Germinal center (tissue), 1 donor: Measurements from ENCODE around the gene CEP350.

Experiments used
- DNase-seq: peaks from one replicate; pipeline ENCODE4 v3.0.0; 2012; ENCODE audit warnings: mixed read lengths, low spot score

Gene CEP350, protein sequence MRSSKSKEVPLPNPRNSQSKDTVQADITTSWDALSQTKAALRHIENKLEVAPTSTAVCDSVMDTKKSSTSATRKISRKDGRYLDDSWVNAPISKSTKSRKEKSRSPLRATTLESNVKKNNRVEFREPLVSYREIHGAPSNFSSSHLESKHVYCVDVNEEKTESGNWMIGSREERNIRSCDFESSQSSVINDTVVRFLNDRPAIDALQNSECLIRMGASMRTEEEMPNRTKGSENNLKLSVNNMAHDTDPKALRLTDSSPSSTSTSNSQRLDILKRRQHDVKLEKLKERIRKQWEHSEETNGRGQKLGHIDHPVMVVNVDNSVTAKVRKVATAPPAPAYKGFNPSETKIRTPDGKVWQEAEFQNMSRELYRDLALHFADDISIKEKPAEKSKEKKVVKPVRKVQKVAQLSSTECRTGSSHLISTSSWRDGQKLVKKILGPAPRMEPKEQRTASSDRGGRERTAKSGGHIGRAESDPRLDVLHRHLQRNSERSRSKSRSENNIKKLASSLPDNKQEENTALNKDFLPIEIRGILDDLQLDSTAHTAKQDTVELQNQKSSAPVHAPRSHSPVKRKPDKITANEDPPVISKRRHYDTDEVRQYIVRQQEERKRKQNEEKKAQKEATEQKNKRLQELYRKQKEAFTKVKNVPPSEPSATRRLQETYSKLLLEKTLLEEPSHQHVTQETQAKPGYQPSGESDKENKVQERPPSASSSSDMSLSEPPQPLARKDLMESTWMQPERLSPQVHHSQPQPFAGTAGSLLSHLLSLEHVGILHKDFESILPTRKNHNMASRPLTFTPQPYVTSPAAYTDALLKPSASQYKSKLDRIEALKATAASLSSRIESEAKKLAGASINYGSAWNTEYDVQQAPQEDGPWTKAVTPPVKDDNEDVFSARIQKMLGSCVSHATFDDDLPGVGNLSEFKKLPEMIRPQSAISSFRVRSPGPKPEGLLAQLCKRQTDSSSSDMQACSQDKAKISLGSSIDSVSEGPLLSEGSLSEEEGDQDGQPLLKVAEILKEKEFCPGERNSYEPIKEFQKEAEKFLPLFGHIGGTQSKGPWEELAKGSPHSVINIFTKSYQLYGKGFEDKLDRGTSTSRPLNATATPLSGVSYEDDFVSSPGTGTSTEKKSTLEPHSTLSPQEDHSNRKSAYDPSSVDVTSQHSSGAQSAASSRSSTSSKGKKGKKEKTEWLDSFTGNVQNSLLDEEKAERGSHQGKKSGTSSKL (N-terminal part only)

DNA sequence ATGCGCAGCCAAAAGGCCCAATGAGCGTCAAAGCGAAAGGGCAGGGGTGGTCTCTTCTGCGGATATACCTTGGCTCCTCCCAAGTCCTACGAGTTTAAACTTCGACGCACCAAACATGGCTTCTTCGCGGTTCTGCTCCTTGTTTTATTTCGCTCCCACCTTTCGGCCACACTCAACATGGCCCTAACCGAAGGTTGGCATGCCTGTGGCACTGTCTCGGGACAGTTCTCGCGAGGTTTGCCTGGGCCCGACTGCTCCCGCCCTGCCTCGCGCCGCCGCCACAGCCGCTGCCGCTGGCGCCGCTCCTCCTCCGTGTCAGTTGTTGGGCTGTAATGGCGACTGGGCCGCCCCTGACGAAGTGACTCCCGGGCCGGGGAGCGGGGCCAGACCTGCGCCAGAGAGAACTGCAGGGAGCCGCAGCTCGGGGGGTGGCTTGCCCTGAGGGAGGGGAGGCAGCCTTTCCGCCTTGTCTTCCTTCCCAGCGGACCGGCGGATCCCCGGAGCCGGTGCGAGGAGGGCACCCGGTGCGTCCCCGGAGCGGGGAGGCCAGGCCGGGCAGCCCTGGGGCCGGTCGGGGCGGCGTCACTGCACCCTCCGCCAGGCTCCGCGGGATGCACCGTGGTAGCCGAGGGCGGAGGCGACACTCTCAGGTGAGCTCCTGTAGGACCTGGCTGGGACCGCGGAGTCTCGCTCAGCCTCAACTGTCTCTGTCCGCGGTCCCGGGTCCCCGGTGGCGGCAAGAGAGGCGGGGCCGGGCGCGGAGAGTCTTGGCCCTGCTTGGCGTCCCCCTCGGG is at the start of gene CEP350:
Gene CEP350, plus strand, starts transcription at position 318 of the 794 bp plus-strand sequence. CDS start 31,372 bp downstream, outside the sequence.
- peak; percentile 80 for DNase-seq

DNA sequence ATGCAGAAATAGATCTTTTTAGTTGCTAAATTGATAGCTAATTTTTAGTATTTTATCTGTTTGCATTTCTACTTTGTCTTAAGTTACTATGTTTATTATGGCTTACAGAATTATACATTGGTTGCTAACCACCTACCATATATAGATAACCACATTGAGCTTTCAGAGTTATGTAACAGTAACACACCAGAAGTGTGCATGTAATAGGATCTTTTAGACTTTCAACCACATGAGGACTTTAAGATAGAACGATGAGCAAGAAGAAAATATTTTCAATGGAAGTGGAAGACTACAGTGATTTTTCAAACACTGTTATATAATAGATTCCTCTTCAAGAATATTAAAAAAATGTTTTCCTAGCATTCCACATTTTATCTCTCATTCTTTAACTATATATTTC is 43.7 kb upstream of the CEP350 start:
- no peak for DNase-seq

DNA sequence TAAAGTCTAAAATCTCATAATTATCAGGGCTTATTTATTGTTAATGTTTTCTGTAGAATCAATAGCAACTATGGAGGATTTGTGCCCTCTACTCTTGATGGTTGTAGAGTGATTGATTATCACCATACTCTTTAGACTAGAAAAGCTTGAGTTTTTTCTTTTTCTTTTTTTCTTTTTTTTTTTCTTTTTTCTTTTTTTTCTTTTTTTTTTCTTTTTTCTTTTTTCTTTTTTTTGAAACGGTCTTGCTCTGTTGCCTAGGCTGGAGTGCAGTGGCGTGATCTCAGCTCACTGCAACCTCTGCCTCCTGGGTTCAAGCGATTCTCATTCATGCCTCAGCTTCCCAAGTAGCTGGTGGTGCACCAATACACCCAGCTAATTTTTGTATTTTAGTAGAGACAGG is 42.8 kb upstream of the CEP350 start:
- DNase-seq, result no peak

DNA sequence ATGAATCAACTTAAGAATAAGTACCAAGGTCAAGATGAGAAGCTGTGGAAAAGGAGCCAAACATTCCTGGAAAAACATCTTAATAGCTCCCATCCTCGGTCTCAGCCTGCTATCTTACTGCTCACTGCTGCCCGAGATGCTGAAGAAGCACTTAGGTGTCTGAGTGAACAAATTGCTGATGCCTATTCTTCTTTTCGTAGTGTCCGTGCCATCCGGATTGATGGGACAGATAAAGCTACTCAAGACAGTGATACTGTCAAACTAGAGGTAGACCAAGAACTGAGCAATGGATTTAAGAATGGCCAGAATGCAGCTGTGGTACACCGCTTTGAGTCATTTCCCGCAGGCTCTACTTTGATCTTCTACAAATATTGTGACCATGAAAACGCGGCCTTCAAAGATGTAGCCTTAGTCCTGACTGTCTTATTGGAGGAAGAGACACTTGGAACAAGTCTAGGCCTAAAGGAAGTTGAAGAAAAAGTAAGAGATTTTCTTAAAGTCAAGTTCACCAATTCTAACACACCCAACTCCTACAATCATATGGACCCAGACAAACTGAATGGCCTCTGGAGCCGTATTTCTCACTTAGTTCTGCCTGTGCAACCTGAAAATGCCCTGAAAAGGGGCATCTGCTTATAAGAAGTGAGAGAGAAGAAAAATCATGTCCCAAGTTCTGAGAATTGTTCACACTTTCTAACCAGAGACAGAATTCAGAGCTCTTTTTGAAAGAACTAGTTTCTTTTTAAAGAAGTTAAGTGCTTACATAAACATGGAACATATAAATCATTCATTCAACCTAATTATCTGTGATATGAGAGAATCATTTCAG is 36.8 kb upstream of the CEP350 start:
- no peak for DNase-seq

DNA sequence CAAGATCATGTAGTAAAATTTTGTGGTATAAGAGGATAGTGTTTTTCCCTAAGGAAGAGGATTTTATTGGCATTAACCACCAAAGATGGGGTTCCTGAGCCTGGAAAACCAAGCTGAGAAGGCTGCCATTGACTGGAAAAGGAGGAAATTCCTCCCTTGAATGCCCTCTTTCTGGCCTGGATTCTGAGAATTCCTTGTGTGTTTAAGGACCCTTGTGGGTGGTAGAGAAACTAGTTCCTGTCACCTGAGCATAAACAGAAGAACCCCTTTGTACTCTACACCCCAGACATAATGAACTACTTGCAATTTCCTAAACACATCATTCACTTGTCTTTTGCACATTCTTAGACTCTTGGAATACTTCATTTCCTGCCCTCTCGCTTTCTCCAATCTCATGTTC is 33.1 kb upstream of the CEP350 start:
- no peak for DNase-seq

DNA sequence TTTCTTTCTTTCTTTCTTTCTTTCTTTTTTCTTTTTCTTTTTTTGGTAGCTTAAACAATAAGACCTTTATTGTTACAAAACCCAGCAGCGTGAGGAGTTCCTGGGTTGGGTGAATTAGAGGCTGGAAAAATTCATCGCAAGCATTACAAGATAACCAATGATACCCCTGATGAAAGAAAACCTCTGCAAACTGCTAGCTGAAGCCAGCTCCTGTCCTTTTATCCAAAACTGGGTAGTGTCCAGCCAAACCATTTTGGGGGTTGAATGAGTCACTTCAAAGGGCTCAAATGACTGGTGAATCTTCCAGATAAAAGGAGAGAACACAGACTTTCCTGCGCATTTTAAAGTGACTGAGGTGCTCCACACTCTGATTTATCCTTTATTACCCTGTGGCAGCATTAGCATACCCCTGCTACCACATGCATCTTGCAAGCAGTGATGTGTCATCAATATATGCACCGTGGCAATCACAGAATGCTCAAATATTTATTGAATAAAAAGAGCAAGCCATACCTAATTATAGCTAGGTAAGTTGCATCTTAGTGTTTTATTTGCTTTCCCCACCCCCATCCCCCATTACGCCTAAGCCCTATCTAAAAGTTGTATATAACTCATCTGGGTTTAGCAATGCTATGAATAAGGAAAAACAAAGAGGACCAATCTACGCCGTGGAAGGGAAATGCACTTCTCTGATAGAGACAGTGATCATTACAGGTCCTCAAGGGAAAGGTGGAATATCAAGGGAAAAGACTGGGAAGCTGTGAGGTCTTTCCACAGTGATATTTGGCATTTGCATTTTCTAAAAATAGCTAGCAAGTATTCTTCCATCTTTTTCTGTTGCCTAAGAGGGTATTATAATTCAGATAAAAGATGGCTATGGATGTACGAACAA is 32.4 kb upstream of the CEP350 start:
- DNase-seq, result no peak

DNA sequence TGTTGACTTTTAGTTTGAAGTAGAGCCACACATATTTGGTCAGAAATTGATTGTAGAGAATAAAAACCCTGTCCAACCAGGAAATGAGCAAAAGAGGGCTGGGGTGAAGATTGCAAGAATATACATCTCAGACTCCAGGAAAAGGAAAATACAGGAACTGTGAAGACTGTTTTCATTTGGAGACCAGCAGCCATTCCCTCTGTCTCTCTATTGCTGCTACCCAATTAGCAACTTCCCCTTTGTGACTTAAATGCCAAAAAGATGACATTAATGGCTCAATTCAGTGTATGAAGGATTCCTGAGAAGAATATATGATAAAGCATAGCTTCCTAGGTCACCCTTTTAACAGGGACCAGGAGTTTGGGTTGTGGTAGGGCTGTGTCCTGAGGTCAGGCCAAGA is 31.6 kb upstream of the CEP350 start:
- DNase-seq, result no peak

DNA sequence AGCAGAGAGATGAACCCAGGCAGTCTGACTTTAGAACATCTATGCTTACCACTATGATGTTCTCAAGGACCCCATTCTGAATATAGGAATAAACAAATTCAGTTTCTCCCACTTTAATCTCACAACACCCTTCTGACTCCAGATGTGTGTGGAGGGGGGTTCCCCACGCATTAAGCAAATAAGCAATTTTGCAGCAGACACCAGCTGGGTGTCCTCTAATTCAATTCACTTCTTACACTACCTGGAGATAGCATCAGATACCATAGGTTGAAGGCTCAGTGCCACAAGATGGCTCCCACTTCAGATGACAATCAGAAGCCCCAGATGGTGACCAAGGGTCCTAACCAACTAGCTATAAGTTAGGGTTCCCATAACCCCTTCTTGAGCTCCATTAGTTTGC is 30.3 kb upstream of the CEP350 start:
- DNase-seq, result peak; percentile 33

DNA sequence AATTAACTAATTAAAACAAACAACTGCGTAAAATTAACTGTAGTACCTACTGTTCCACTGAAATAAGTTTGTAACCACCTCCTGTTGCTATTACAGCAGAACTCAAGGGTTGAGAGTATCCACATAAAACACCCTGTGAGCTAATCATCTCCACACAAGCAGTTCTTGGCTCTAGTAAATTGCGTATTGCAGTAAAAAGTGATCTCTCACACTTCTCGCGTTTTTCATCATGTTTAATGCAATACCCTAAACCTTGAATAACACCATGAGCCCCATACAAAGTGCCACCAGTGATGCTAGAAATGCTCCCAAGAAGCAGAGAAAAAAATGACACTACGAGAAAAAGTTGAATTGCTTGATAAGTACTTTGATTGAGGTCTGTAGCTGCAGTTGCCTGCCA is 29.3 kb upstream of the CEP350 start:
- no peak for DNase-seq

DNA sequence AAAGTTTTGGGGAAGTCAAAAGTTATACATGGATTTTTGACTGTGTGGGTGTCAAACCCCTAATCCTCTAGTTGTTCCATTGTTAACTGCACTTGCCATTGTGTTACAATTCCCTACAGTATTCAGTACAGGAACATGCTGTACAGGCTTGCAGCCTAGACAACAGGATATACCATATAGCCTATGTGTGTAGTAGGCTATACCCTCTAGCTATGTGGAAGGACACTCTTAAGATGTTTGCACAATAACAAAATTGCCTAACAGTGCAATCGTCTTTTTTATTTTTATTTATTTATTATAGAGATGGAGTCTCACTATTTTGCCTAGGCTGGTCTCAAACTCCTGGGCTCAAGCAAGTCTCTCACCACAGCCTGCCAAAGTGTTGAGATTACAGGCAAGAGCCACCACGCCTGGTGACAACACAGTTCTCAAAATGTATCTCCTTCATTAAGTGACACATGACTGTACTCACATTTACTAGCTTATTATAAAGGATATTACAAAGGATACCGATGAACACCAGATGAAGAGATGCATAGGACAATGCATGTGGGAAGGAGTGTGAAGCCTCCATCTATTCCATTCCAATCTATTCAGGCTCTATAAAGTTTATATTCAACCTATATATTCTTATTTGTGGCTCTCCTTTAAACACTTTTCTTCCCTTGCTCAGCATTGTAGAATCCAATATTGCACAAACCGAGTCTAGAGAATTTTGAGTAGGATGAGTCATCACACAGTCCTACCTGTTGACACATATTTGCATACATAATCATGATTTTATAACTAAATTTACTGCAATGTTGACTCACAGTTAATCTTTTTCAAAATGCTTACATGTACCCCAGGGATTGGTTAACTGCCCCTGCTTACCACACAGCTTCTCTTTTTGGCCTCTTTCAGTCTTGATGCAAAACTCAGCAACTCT is 28.4 kb upstream of the CEP350 start:
- no peak for DNase-seq

DNA sequence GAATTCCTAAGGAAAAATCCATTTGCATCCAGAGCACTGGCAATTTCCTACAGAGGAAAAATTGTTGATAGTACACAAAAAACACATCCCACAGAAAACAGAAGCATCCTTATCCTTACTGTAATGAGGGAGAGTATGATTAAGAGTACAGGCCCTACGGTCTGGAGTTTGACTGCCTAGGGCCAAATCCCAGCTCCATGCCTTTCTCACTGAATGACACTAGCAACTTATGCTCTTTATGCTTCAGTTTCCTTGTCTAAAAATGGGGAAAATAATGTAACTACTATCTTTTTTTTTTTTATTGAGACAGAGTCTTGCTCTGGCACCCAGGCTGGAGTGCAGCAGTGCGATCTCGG is 27.8 kb upstream of the CEP350 start:
- DNase-seq, result no peak

DNA sequence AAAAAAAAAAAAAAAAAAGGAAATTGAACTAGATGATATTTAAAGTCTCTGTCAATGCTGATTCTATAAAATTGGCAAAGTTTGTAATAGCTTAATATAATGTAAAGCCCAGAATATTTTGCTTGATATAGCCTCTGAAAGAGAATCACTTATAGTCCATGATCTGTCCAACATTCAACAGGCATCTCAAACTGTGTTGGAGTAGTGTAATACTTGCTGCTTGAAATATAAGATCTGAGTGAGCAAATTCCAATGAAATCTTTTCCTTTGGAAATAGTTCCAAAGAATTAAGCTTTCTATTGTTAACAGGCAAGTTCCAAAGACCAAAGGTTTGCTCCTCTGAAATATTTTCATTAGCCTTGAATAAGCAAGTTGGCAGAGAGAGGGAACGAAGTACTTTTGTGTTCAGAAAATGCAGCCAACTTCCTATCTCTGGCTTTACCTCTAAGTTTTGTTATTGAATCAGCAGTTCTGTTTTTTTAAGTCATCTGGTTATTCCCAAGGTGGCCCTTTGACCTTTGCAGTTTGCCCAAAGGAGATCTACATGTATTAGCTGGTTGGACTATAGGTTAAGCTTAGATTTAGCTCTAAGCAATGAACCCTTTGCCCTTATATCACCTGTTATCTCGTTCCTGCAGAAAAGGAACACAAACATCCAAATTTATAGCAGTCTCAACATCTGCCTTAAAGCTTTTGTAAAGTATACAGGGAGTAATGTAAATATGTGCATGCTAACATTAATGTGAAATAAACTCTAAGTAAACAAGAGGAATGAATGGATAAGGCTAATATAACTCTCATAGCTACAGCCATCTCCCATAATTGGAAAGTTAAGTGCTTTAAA is 24.4 kb upstream of the CEP350 start:
- DNase-seq, result no peak

DNA sequence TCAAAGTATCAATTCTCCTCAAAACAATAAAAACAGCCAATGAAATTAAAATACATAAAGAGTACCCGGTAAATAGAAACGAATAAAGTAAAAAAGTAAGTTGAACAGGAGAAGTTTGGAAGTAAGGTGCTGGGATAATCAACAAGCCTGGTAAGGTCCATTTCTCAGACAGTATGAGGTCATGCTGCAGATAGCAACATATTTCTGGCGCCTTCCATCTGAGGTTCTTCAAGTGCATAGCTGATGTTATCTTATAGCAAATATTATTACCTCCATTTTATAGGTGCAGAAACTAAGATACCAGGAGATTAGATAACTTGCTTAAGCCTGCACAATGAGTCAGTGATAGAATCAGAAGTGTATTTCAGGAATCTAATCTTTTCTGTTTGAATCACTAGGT is 23.7 kb upstream of the CEP350 start:
- no peak for DNase-seq

DNA sequence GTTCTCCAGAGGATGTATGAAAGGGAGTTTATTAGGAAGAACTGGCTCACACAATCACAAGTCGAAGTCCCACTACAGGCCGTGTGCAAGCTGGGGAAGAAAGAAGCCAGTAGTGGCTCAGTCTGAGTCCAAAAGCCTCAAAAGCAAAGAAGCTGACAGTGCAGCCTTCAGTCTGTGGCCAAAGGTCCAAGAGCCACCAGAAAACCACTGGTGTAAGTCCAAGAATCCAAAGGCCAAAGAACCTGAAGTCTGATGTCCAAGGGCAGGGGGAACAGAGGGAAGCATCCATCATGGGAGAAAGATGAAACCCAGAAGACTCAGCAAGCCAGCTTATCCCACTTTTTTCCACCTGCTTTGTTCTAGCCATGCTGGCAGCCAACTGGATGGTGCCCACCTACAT is 21.4 kb upstream of the CEP350 start:
- no peak for DNase-seq

DNA sequence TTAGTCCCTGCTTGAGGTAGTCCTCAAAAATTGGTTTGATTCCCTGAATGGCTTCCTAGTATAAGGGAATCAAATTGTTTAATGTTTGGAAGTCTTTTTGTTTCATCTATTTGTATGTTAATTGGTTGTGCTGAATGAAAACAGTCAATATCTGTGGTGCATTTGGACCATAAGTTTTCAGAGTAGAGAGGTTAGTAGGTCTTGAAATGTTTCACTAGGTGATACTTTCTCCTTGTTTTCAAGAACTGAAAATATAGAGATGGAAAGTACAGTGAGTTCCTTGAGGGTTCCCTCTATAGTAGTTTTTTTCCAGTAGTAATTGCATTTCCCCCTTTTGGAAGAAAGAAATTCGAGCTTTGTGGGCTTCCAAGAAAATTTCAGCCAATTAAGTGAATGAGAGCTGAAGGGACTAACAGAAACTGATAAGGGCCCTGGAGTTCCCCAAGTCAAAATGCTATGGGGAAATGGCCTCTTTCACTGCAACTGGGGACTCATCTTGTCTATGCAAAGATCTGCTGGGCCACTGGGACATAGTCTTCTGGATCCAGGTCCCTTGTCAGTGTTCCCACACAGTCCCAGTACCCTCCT is 18.6 kb upstream of the CEP350 start:
- no peak for DNase-seq

DNA sequence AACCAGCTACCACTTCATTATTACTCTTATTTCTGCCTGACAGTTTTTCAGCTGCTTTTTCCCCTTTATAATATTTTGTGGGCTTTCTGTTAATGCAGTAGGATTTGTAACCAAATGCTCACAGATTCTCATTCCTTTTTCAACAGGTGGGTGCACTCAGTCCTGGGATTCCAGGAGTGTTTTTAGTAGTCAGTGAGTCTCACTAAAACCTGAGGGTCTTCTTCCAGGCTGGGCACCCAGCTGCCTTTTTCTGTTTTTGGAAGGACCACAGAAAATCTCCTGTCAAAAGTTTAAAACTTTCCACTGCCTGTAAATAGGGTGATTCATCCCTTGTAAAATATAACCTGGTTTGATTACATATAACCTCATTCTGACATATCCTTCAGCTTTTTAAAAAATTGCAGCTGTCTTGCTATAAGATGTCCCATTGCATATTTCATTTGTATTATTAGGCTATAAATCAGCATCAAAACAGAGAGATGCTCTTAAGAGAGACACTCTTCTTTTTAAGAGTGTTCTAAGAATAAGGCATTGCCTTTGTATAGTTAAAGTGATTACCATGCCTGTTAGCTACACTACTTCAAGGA is 16.8 kb upstream of the CEP350 start:
- no peak for DNase-seq

DNA sequence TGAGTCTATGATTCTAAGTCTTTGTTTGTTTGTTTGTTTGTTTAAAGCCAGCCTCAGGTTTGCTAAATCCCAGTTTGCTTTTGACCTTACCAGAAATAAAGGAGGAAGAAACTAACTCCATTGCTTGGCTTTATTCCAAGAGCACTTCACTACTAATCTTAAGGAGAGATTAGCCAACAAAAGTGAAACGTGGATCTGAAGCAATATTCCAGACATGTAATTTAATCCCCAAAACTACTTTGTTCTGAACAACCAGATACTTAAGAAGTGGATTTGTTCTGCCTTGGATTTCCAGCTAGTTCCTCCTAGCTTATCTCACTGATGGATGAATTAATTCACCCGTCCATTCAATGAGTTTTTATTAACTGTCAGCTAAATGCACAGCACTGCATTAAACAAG is 15.9 kb upstream of the CEP350 start:
- DNase-seq, result no peak
